Uterus (tissue), 4 donors: ENCODE measurements around the gene HAUS8. TPM values are rescaled to one million over a fixed set of nuclear protein-coding genes. Genes with fewer than 3 reads are reported as not detected.
A peak's percentile ranks its signal among the peaks of the same experiment; 100 is the strongest.
"Not testable (repeated sequence)": the region's sequence is repeated elsewhere in the genome, so short reads cannot be mapped to it uniquely, and the experiment has no call there.

Experiments used
- DNase-seq, 2 donors: peaks; one replicate each; pipeline ENCODE4 v3.0.0-alpha.2; 2019 to 2020
- H3K27ac ChIP-seq, 2 donors: fragments of 200-600 bp; sonication (generic); 1 replicate in 1 of 2; 2 replicates in 1 of 2; pipeline ENCODE4 v1.5.1; 2016 to 2018
- H3K27me3 ChIP-seq, 2 donors: fragments of 200-600 bp; sonication (generic); one replicate each; pipeline ENCODE4 v1.5.1; 2018 to 2019; ENCODE audit warnings: control low read depth in 1 of 2
- H3K36me3 ChIP-seq, 2 donors: fragments of 200-600 bp; sonication (generic); one replicate each; pipeline ENCODE4 v1.5.1; 2019; ENCODE audit warnings: control low read depth in 1 of 2
- H3K4me1 ChIP-seq, 2 donors: fragments of 200-600 bp; sonication (generic); one replicate each; pipeline ENCODE4 v1.5.1; 2018 to 2019; ENCODE audit warnings: control low read depth in 1 of 2
- H3K4me3 ChIP-seq, 2 donors: fragments of 200-600 bp; sonication (generic); 1 replicate in 1 of 2; 2 replicates in 1 of 2; pipeline ENCODE4 v1.5.1; 2018 to 2019; ENCODE audit warnings: mild to moderate bottlenecking in 1 of 2
- H3K9me3 ChIP-seq, 2 donors: fragments of 200-600 bp; sonication (generic); one replicate each; pipeline ENCODE4 v1.5.1; 2019; ENCODE audit warnings: control low read depth in 1 of 2
- POLR2A ChIP-seq, 2 donors: fragments of 450-650 bp; IDR thresholded peaks; one replicate each; pipeline ENCODE4 v1.6.1; 2016; ENCODE audit warnings: antibody characterized with exemption in 2 of 2, mild to moderate bottlenecking in 1 of 2, moderate library complexity in 1 of 2
- intact Hi-C: fragments of 100-400 bp; cut with DNase I; formaldehyde crosslinking; loops from one replicate; pipeline ENCODE4 v1.15.1; 2023; ENCODE audit warnings: low total_unique reads
- total RNA-seq, 4 donors: library from RNA; depleted of rRNA in 3 of 4; stranded (reverse); fragments of >200 nt in 3 of 4; gene quantifications; one replicate each; pipeline versions ENCODE4 v1.1.0 to v1.2.4, GENCODE V29; 2014 to 2023
- TF ChIP-seq, protein P1 (sequence below), 4 experiments: fragments of 200-600 bp in 2 of 4; fragments of 450-650 bp in 2 of 4; sonication (generic) in 2 of 4; IDR thresholded peaks; one replicate each; pipeline ENCODE4 v1.5.1; 2016 to 2019; ENCODE audit warnings: antibody characterized with exemption in 4 of 4, mild to moderate bottlenecking in 2 of 4, moderate library complexity in 1 of 4
- donor health status: DM: yes; HTN: yes; CAD: no.

The HAUS8 gene
- total RNA-seq, 4 donors from 2014 or later = 2.6 to 11.5 (median 6.9) TPM

DNA sequence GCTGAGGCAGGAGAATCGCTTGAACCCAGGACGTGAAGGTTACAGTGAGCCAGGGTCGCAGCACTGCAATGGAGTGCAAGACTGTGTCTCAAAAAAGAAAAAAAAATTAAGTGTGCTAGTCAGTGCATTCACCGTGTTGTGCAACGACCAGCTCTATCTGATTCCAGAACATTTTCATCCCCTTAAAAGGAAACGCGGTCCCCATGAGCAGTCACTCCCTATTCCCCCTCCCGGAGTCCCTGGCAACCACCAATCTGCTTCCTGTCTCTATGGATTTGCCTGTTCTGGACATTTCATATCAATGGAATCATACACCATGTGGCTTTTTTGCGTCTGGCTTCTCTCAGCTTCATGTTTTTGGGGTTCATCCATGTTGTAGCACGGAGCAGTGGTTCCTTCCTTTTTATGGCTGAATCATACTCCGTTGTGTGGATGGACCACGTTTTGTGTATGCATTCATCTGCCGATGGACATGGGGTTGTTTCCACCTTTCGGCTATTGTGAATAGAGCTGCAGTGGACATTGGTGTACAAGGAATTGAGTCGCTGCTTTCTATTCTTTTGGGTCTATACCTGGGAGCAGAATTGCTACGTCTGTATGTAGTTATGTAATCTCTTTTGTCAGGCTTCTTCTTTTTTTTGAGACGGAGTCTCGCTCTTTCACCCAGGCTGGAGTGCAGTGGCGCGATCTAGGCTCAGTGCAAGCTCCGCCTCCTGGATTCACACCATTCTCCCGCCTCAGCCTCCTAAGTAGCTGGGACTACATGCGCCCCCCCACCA is 20.1 kb upstream of the HAUS8 start:
- no peaks in the 10 kb centered on the region for H3K36me3 ChIP-seq
- DNase-seq = peak; percentile 84 to 88

DNA sequence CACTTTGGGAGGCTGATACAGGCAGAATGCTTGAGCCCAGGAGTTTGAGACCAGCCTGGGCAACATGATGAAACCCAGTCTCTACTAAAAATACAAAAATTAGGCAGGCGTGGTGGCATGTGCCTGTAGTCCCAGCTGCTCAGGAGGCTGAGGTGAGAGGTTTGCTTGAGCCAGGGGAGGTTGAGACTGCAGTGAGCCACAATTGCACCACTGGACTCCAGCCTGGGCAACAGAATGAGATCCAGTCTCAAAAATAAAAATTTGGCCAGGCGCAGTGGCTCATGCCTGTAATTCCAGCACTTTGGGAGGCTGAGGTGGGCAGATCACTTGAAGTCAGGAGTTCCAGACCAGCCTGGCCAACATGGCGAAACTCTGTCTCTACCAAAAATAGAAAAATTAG is 19.4 kb upstream of the HAUS8 start:
- peaks cover 4 to 15% of the 10 kb centered on the region in 2 donors for H3K4me1 ChIP-seq

More for the DNA sequence above, 20.1 kb upstream of the HAUS8 start:
- TF ChIP-seq, protein P1, sequence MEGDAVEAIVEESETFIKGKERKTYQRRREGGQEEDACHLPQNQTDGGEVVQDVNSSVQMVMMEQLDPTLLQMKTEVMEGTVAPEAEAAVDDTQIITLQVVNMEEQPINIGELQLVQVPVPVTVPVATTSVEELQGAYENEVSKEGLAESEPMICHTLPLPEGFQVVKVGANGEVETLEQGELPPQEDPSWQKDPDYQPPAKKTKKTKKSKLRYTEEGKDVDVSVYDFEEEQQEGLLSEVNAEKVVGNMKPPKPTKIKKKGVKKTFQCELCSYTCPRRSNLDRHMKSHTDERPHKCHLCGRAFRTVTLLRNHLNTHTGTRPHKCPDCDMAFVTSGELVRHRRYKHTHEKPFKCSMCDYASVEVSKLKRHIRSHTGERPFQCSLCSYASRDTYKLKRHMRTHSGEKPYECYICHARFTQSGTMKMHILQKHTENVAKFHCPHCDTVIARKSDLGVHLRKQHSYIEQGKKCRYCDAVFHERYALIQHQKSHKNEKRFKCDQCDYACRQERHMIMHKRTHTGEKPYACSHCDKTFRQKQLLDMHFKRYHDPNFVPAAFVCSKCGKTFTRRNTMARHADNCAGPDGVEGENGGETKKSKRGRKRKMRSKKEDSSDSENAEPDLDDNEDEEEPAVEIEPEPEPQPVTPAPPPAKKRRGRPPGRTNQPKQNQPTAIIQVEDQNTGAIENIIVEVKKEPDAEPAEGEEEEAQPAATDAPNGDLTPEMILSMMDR (IDR thresholded peaks at IDR 0.05) = no peak
- peak in 1 of 2 donors; percentile 44 for TF ChIP-seq POLR2A (IDR thresholded peaks at IDR 0.05)
- no peaks in the 10 kb centered on the region for H3K27me3 ChIP-seq
- peaks cover 4 to 12% of the 10 kb centered on the region in 2 donors for H3K4me1 ChIP-seq
- H3K9me3 ChIP-seq = no peaks in the 10 kb centered on the region
- H3K4me3 ChIP-seq = no peak overlapping the region
- H3K27ac ChIP-seq = peak overlapping the region; percentile 83 to 91
- intact Hi-C loops = no loop called here

DNA sequence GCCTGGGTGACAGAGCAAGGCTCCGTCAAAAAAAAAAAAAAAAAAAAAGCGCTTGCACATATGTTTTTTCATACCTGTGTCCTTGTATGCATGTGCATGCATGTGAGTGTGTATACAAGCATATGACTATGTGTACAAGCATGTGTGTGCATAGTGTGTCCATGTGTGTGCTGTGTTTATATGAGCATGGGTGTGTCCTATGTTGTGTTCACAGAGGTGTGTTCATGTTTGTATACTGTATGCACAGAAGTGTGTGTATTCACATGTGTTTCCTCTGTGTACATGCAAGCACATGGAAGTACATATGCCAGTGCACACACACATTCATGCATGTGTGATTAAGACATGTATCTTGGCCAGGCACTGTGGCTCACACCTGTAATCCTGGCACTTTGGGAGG is 17.4 kb upstream of the HAUS8 start:
- H3K36me3 ChIP-seq = no peaks in the 10 kb centered on the region
- H3K27me3 ChIP-seq = no peaks in the 10 kb centered on the region
- intact Hi-C loops = no loop called here
- H3K9me3 ChIP-seq = no peaks in the 10 kb centered on the region
- H3K4me3 ChIP-seq = no peak overlapping the region
- DNase-seq = no peak
- TF ChIP-seq POLR2A (IDR thresholded peaks at IDR 0.05) = no peak
- TF ChIP-seq, protein P1 (IDR thresholded peaks at IDR 0.05) = no peak
- H3K4me1 ChIP-seq = peaks cover 4 to 26% of the 10 kb centered on the region in 2 donors
- H3K27ac ChIP-seq = no peak overlapping the region

More for the DNA sequence above, 19.4 kb upstream of the HAUS8 start:
- H3K4me3 ChIP-seq, DNase-seq, intact Hi-C loops, H3K36me3 ChIP-seq, H3K9me3 ChIP-seq, H3K27me3 ChIP-seq: not testable (repeated sequence)
- peak overlapping the region; percentile 83 to 91 for H3K27ac ChIP-seq

DNA sequence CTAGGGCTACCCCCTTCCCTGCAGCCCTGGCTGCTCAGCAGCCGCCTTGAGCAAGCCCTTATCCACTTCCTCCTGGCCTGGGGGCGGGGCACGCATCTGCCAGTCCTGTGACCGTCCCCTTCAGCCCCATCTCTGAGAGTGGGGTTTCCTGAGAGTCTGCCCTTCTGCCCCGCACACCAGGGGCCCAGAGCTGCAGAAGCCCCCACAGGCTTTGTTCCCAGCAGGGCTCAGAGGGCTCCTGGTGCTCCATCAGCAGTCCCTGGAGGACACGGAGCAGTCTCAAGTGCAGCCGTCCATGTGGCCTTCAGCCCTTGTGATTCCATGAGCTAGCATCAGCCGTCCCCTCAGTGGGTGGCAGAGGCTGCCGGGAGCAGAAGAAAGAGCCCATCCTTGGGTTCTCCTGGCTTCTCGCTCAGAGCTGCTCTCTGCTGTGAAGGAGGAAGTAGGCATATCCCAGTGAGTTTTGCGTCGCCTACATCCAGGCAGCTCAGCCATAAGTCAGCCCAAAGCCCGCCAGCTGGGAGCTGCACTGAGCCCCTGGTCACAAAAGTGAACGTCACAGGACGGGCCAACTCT is 16.6 kb upstream of the HAUS8 start:
- no peaks in the 10 kb centered on the region for H3K27me3 ChIP-seq
- DNase-seq = no peak
- no peaks in the 10 kb centered on the region for H3K9me3 ChIP-seq
- H3K4me3 ChIP-seq = no peak overlapping the region
- H3K36me3 ChIP-seq = no peaks in the 10 kb centered on the region
- no peak for TF ChIP-seq POLR2A (IDR thresholded peaks at IDR 0.05)
- TF ChIP-seq, protein P1 (IDR thresholded peaks at IDR 0.05) = no peak
- H3K4me1 ChIP-seq = peaks cover 4 to 26% of the 10 kb centered on the region in 2 donors
- intact Hi-C loops = no loop called here
- peak overlapping the region in 1 of 2 donors; percentile 95 for H3K27ac ChIP-seq

DNA sequence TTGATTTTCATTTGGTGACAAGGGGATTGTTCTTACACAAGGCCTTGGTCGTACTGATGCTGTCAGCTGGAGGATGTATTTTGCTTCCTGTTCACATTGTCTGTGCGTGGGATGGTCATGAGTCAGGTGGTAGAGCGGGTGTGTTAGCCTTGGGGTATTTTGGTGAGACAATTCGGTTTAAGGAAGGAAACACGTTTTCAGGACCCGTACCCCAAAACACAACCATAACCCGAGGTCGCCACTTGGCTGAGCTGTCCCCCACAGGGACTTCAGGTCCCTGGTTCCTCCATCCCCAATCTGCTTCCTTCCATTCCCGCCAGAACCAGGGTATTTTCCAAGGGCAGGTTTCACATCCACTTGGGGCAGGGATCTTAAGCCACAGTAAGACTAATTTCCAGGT is 15.3 kb upstream of the HAUS8 start:
- Histone ChIP-seq H3K4me1 (peaks cover 4 to 25% of the 10 kb centered on the region in 2 donors), H3K27me3 (no peaks in the 10 kb centered on the region), H3K9me3 (no peaks in the 10 kb centered on the region), H3K36me3 (no peaks in the 10 kb centered on the region), H3K27ac (peak overlapping the region; percentile 76 to 95), H3K4me3 (no peak overlapping the region)
- intact Hi-C loops = no loop called here
- TF ChIP-seq, protein P1 (IDR thresholded peaks at IDR 0.05) = no peak
- TF ChIP-seq POLR2A (IDR thresholded peaks at IDR 0.05) = no peak
- no peak for DNase-seq
